Neutrophil (primary cell): ENCODE data around the gene ROBO4.

Experiments
- H3K27ac ChIP-seq: fragments of 200-600 bp; sonication (generic); 2 replicates; pipeline ENCODE4 v1.5.1; 2016; ENCODE audit warnings: mild to moderate bottlenecking, moderate library complexity
- H3K27me3 ChIP-seq: fragments of 200-600 bp; sonication (generic); 2 replicates; pipeline ENCODE4 v1.6.0; 2016; ENCODE audit warnings: mild to moderate bottlenecking
- H3K36me3 ChIP-seq: fragments of 200-600 bp; sonication (generic); 2 replicates; pipeline ENCODE4 v1.5.1; 2017
- H3K4me1 ChIP-seq, 2 experiments: fragments of 200-600 bp in 1 of 2; sonication (generic) in 1 of 2; 1 replicate in 1 of 2; 2 replicates in 1 of 2; pipeline versions ENCODE4 v1.5.1 to v1.6.1; 2013 to 2016; ENCODE audit warnings: low read depth in 1 of 2, low read length in 1 of 2, mild to moderate bottlenecking in 1 of 2, moderate library complexity in 1 of 2; ENCODE audit not compliant: control insufficient read depth in 1 of 2, insufficient read depth in 1 of 2
- H3K4me3 ChIP-seq, 2 experiments: fragments of 200-600 bp in 1 of 2; sonication (generic) in 1 of 2; 1 replicate in 1 of 2; 2 replicates in 1 of 2; pipeline ENCODE4 v1.5.1; 2013 to 2016; ENCODE audit warnings: low read depth in 1 of 2, low read length in 1 of 2, mild to moderate bottlenecking in 1 of 2, moderate library complexity in 1 of 2
- H3K9me3 ChIP-seq: fragments of 200-600 bp; sonication (generic); 2 replicates; pipeline ENCODE4 v1.5.1; 2016
- CTCF ChIP-seq: fragments of 200-600 bp; sonication (generic); IDR thresholded peaks from 2 replicates; pipeline ENCODE4 v1.5.1; 2016; ENCODE audit warnings: antibody characterized with exemption

Gene ROBO4

GRCh38 chr11:124869856-124870387 lies 27.7 kb downstream of the ROBO4 start:
- no peak for TF ChIP-seq CTCF
- Histone ChIP-seq H3K27ac (no peak overlapping the region), H3K4me1 (peaks cover 0 to 7% of the 10 kb centered on the region in 2 experiments), H3K4me3 (no peak overlapping the region), H3K36me3 (no peaks in the 10 kb centered on the region), H3K9me3 (no peaks in the 10 kb centered on the region), H3K27me3 (peaks cover 100% of the 10 kb centered on the region)

GRCh38 chr11:124869331-124869730 lies 28.3 kb downstream of the ROBO4 start:
- no peak overlapping the region for H3K27ac ChIP-seq
- TF ChIP-seq CTCF = no peak
- peaks cover 0 to 7% of the 10 kb centered on the region in 2 experiments for H3K4me1 ChIP-seq
- H3K27me3 ChIP-seq = peaks cover 100% of the 10 kb centered on the region
- no peaks in the 10 kb centered on the region for H3K36me3 ChIP-seq
- H3K9me3 ChIP-seq = no peaks in the 10 kb centered on the region
- no peak overlapping the region for H3K4me3 ChIP-seq

- no peaks in the 10 kb centered on the region for H3K9me3 ChIP-seq
- H3K4me1 ChIP-seq = peaks cover 0 to 7% of the 10 kb centered on the region in 2 experiments
- peaks cover 100% of the 10 kb centered on the region for H3K27me3 ChIP-seq
- H3K4me3 ChIP-seq = no peak overlapping the region
- no peak overlapping the region for H3K27ac ChIP-seq
- H3K36me3 ChIP-seq = no peaks in the 10 kb centered on the region
- TF ChIP-seq CTCF = no peak
Measured at GRCh38 chr11:124868331-124869274, 29.1 kb downstream of the ROBO4 start.

- no peaks in the 10 kb centered on the region for H3K9me3 ChIP-seq
- peaks cover 100% of the 10 kb centered on the region for H3K27me3 ChIP-seq
- TF ChIP-seq CTCF = no peak
- peaks cover 0 to 7% of the 10 kb centered on the region in 2 experiments for H3K4me1 ChIP-seq
- no peak overlapping the region for H3K27ac ChIP-seq
- no peaks in the 10 kb centered on the region for H3K36me3 ChIP-seq
- no peak overlapping the region for H3K4me3 ChIP-seq
Measured at GRCh38 chr11:124867700-124868099, 30.0 kb downstream of the ROBO4 start.

GRCh38 chr11:124865902-124866851 lies 31.5 kb downstream of the ROBO4 start:
- Histone ChIP-seq H3K4me3 (no peak overlapping the region), H3K9me3 (no peaks in the 10 kb centered on the region), H3K27ac (no peak overlapping the region), H3K36me3 (no peaks in the 10 kb centered on the region), H3K4me1 (peaks cover 0 to 7% of the 10 kb centered on the region in 2 experiments), H3K27me3 (peaks cover 100% of the 10 kb centered on the region)
- TF ChIP-seq CTCF = no peak
